Mesodermal cell (in vitro differentiated cells): Measurements from ENCODE around the gene TMIGD3.

Source experiments
- H3K27ac ChIP-seq: 2 replicates; pipeline ENCODE4 v1.7.0; 2013; ENCODE audit warnings: mild to moderate bottlenecking, low read depth, low read length, moderate library complexity; ENCODE audit not compliant: severe bottlenecking
- H3K36me3 ChIP-seq: 2 replicates; pipeline ENCODE4 v1.7.1; 2013; ENCODE audit warnings: mild to moderate bottlenecking, low read length, moderate library complexity; ENCODE audit not compliant: control insufficient read depth, insufficient read depth
- H3K4me1 ChIP-seq: one replicate; pipeline ENCODE4 v1.7.1; 2013; ENCODE audit warnings: mild to moderate bottlenecking, low read length; ENCODE audit not compliant: insufficient read depth, control insufficient read depth, poor library complexity, severe bottlenecking
- H3K4me3 ChIP-seq: 2 replicates; pipeline ENCODE4 v1.7.0; 2013; ENCODE audit warnings: low read length, control low read depth, mild to moderate bottlenecking; ENCODE audit not compliant: insufficient read depth, poor library complexity, severe bottlenecking; ENCODE audit errors: extremely low read depth
- H3K9me3 ChIP-seq: 2 replicates; pipeline ENCODE4 v1.7.1; 2013; ENCODE audit warnings: mild to moderate bottlenecking, low read length, moderate library complexity; ENCODE audit not compliant: control insufficient read depth
- WGBS, 2 experiments: methylation state at CpG; one replicate each; pipeline ENCODE4 v1.1.5; 2013; ENCODE audit warnings: missing lambda C conversion rate in 2 of 2; ENCODE audit not compliant: insufficient coverage in 2 of 2; 5-methylcytosine and 5-hydroxymethylcytosine counted together

Gene TMIGD3

DNA sequence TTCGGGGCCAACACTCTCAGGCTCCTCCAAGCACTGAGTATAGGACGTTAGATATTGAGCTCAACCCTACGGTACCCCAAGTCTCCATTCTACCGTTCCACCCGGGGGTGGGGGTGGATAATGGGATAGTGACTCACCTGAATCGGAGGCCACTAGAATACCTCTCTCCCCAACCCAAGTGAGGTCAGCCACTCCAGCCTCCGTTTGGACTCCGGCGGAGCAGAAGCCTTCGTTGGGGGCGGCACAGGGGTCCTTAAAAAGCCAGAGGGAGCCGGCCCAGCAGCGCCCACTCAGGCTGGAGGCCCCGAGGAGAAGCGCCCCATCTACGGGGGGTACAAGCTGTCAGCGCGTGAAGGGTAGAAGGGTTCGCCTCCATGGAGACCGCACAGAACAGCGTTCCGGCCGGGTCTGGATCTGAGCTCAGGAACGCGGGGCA, 54.9 kb downstream of the TMIGD3 start:
- H3K4me1 ChIP-seq = peaks cover 21% of the 10 kb centered on the region
- 1% methylated on average over 14 to 17 of the region's 25 CpGs for WGBS, 2 experiments
- H3K27ac ChIP-seq = peak overlapping the region; percentile 38
- H3K36me3 ChIP-seq = peaks cover 64% of the 10 kb centered on the region
- H3K9me3 ChIP-seq = no peaks in the 10 kb centered on the region
- H3K4me3 ChIP-seq = peak overlapping the region; percentile 89

DNA sequence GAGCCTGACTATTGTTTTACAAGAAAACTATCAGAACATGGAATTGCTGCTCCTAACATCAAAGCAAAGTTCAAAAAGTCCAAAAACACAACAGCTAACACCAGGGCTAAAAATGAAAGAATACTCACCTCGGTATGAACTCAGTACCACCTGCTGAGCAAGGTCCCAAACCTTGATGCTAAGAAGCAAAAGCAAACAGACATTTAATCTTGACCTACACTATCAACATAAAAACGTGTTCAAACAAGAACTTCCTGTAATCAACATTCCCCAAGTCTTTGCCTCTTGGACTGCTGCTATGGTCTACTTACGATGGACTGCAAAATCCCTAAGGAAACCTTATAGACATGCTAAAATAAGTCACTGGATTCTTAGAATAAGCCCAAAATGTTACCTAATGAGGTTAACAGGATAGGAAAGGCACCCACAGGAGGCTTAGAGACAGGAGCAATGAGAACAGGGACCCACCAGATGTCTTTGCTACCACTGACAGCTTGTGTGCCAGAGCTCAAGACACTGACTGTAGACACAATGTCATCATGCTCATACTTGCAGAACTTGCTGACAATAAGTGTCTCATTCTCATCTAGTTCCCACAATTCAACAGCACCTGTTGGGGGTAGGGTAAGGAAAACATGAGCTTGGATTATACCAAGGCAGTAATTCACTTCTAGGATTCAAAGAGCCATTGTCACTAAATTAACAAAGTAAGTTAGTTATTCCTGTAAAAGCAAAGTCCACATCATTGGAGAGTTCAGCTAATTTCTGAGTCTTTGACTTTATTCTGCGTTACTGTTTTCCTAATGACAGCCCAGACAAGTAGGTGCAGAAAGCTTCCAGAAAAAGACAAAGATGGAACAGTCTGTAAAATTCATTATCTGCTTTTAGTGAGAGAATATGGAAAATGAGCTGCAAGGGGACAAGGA, 56.2 kb downstream of the TMIGD3 start:
- WGBS, 2 experiments = 78 to 84% methylated on average over 3 of the region's 4 CpGs
- Histone ChIP-seq H3K36me3 (peaks cover 64% of the 10 kb centered on the region), H3K9me3 (no peaks in the 10 kb centered on the region), H3K4me1 (peaks cover 27% of the 10 kb centered on the region), H3K27ac (no peak overlapping the region), H3K4me3 (peak overlapping the region; percentile 89)

DNA sequence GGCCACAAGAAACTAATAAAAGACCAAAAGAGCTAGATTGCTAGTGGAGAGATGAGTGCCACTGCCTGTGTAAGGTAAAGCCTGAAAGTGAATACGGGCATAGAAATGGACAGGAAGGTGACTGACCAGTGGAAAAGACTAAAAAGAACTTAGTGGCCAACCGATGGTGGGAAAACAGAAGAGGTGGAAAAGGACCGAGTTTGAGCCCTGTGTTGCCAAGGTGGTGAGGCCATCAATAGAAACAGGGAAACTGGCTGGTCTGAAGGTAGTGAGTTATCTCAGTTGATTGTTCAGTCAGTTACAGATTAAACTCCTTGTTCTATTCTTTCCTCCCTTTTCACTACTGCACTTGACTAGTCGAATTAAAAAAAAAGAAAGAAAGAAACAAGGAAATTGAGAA, 56.9 kb downstream of the TMIGD3 start:
- no peaks in the 10 kb centered on the region for H3K9me3 ChIP-seq
- H3K27ac ChIP-seq = no peak overlapping the region
- WGBS, 2 experiments = 94 to 100% methylated on average over 2 to 3 of the region's 4 CpGs
- no peak overlapping the region for H3K4me3 ChIP-seq
- H3K36me3 ChIP-seq = peaks cover 67% of the 10 kb centered on the region
- H3K4me1 ChIP-seq = peaks cover 27% of the 10 kb centered on the region

DNA sequence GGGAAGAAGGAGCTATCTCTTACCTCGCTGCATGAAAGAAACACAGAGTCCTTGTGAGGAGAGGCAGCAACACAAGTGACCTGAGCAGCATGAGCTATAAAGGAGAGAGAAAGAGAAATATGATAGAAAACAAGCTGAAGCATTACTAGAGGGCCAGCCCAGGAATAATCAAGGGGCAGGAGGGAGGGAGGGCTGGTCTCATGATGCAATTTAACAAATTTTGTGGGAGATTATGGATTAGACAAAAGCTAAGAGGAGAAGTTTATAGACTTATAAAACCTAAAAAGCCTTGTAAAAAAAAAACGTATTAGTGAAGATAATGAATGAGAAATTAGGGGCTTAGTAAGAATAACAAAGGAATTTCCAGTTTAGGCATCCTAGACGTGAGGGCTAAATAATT, 59.4 kb downstream of the TMIGD3 start:
- Histone ChIP-seq H3K9me3 (no peaks in the 10 kb centered on the region), H3K27ac (peak overlapping the region; percentile 31), H3K4me3 (no peak overlapping the region), H3K36me3 (peaks cover 83% of the 10 kb centered on the region), H3K4me1 (peaks cover 27% of the 10 kb centered on the region)
- WGBS, 2 experiments = 100% methylated on average over 1 to 3 of the region's 3 CpGs

DNA sequence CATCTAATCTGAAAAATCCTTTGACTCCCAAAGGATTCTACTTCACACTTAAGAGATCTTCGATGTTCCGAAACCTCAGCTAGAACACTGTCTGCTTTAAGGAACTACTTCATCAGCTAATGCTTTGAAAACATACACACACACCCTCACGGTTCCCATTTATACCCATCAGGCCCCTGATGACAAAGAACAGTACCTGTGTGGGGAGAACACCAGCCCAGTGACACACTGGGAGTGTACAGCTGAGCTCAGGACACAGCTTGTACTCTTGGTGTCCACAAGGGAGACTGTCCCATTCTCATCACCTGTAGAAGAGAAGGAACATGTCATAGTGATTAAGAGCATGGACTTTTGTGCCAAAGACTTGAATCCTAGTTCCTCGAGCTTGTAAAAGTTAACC, 61.0 kb downstream of the TMIGD3 start:
- Histone ChIP-seq H3K36me3 (peaks cover 98% of the 10 kb centered on the region), H3K9me3 (no peaks in the 10 kb centered on the region), H3K4me3 (no peak overlapping the region), H3K27ac (no peak overlapping the region), H3K4me1 (peaks cover 23% of the 10 kb centered on the region)
- 97% methylated on average over 3 of the region's 4 CpGs for WGBS, 2 experiments

DNA sequence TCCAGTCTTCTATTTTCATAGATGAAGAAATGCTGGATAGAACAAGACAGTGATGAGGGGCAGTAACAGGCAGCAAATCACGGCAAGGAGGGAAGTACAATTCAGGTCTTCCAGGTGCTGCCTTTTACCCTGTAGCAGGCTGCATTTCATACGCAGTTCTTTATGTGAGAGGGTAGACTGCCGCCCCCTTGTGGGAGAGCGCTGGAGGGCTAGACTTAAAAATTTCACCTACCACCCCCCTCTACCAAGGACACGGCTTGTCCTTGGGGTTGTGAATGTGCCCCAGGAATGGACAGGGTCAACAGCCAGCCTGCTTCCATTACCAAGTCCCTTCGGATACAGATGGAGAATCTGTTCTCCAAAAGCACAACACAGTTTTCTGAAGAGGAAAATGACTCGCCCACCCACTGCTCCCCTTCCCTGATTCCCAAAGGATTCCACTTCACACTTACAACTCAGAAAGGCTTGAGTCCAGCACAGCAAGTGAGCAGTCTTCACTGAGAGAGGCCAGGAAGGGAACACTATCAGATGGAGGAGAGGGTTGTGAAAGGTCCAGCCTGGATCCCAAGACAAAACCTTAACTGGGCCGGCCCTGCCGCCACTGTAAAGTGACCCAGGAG, 61.8 kb downstream of the TMIGD3 start:
- Histone ChIP-seq H3K36me3 (peaks cover 98% of the 10 kb centered on the region), H3K27ac (no peak overlapping the region), H3K4me3 (no peak overlapping the region), H3K9me3 (no peaks in the 10 kb centered on the region), H3K4me1 (peaks cover 21% of the 10 kb centered on the region)
- WGBS, 2 experiments = 73 to 78% methylated on average over 2 to 5 of the region's 9 CpGs

DNA sequence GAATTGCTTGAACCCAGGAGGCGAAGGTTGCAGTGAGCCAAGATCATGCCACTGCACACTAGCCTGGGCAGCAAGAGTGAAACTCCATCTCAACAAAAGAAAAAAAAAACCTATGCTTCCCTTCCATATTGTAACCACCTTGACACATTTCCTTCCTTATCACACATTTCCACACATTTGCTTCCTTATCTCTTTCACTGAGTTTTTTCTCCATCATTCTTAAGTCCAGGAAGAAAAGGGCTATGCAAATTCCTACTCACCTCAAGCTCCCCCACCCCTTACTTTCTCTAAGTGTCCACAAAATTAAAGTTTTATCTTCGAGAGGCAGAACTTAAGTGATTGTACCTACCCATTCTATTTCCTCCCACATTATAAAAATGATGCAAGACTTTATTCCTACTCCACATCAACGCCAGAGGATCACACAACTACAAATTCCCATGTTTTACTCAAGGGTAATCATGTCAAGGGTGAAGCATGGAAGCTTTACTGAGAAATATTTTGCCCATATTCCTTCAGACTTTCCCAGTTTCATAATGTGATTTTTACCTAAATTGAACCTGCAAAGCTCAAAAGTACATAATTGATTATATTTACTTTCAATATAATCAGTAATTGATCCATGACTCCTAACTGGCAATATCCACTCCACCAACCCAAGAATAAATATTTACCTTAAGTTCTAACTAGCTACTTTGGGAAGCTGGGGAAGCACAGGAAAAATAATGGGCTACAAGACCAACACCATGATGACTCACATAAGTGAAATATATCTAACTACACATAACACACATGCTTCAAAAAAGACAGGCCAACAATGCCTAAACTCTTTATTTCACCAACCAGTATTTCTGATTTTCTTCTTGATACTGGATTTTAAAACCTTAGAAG, 63.7 kb downstream of the TMIGD3 start:
- Histone ChIP-seq H3K27ac (no peak overlapping the region), H3K9me3 (no peaks in the 10 kb centered on the region), H3K4me1 (peaks cover 17% of the 10 kb centered on the region), H3K36me3 (peaks cover 78% of the 10 kb centered on the region), H3K4me3 (no peak overlapping the region)
- WGBS, 2 experiments = 90 to 93% methylated on average over 2 of the region's 3 CpGs

DNA sequence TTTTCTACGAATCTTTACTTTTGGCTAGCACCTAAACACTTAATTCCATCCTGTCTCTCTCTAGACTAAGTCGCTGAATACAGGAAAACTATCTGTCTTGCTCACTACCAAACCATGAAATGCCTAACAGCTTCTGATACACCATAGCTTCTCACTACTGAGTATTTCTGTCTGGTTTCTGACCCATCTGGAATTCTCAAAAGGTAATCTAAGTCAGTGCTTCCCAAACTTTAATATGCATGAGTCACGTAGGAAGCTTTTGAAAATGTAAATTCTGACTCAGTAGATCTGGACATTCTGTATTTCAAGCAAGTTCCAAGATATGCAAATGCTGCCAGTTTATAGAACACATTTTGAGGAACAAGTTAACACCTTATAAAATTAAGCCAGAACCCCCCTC, 66.7 kb downstream of the TMIGD3 start:
- no peak overlapping the region for H3K4me3 ChIP-seq
- no peaks in the 10 kb centered on the region for H3K4me1 ChIP-seq
- H3K27ac ChIP-seq = no peak overlapping the region
- H3K9me3 ChIP-seq = no peaks in the 10 kb centered on the region
- H3K36me3 ChIP-seq = peaks cover 49% of the 10 kb centered on the region
- WGBS, 2 experiments = 71 to 79% methylated on average over 2 to 3 of the region's 3 CpGs
